GM18498 (cell line): ENCODE results near the gene PBX3.

Experiments used
- ATAC-seq: cut with Tn5 transposase; IDR thresholded peaks from one replicate; pipeline ENCODE4 v1.9.1; 2021; ENCODE audit warnings: mild to moderate bottlenecking, moderate library complexity; ENCODE audit not compliant: unreplicated experiment

PBX3 gene

DNA sequence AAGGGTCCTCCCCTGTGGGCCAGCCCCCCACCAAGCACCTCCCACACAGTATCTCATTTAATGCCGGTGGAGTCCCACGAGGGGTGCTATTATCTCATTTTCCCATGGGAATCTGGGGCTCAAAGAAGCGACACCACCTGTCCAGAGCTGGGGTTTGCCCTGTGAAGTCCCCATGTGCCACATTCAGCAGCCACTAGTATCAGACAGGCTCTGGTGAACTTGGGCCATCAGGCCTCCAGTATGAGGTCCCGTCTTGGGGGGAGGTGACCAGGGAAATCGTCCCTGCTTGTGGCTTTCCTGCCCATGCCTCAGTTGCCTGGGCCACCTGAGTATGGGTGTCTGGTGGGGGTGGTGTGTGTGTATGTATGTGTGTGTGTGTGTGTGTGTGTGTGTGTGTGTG is 222.7 kb downstream of the PBX3 start:
- ATAC-seq: no peak

DNA sequence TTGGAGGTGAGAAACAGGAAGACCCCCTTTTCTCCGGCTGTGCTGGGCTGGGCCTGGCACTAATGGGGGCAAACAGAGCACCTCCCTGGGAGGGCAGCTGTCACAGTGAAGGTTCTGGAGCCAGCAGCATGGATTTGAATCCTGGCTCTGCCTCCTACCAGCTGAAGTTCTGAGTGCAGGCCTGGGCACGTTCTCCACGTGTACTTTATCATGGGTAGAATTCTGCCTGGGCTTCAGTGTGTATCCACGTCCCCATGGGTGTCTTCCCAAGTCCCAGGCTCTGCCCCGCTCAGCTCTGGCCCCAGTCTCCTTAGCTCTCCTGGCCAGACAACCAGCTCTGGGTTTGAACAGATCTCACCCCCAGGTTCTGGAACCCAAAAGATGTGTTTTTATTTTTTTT is 223.2 kb downstream of the PBX3 start:
- no peak for ATAC-seq

- no peak for ATAC-seq
Measured at GRCh38 chr9:125971050-125971449, 223.9 kb downstream of the PBX3 start.

DNA sequence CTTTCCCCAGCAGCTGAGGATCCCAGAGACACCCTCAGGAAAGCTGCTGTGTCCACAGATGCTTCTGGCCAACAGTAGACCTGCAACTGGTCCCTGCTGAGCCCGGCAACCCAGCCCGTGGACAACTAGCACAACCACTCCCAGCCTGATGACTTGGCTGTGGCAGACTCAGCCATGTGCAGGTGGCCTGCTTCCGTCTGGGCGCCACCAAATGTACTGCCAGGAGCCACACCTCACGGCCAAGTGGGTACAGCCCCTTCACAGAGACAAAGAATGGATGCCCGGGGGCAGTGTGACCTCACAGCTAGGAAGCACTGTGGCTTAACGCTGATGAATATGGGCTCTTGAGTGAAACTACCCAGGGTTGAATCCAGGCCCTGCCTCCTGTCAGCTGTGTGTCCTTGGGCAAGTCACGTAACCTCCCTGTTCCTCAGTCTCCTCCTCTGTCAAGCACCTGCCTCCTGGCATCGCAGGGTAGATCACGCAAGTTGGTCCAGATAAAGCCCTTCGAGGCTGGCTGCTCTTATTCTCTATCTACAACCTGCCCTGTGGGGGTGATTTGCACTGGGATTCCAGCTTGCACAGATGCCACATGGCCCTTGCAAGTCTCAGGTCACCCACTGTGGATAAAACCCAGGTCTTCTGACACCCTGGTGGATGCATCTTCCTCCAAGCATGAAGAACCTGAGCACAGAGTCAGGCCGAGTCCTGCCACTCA is 225.0 kb downstream of the PBX3 start:
- ATAC-seq: no peak

DNA sequence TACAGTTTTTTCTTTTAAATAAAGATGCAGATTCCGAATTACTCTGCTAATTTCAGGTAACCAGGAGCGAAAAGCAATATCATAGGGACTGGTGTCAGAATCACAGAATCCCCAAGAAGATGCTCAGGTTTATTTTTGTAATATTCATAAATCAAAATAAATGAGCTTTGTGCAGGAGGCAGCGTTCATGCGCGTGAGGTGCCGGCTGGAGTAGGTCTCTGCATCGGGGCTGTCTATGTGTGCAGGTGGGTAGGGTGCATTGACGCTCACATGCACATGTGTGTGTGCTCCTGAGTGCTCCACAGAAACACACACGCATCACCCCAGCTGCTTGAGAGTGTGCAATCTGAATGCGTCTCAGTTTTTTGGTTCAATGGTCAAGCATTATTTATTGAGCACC is 226.4 kb downstream of the PBX3 start:
- ATAC-seq: no peak

DNA sequence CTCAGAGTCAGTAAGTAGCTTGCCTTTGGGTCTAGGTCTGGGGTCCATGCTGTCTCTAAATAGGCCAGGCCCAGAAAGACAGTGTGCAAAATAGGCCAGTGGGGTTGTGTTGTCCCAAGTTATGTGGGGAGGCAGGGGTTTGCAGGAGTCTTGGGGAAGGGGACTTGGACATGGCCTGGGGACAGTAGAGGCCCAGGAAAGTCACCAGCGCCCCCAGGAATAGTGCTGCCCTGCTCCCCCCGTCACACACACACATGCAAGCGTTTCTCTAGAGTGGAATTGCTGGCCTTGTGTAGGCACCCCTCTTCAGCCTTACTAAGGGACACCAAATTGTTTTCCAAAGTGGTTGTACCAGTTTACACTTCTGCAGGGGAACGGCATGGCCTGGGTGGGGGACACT is 227.5 kb downstream of the PBX3 start:
- no peak for ATAC-seq

- ATAC-seq: no peak
Measured at GRCh38 chr9:125977223-125977622, 230.1 kb downstream of the PBX3 start.

DNA sequence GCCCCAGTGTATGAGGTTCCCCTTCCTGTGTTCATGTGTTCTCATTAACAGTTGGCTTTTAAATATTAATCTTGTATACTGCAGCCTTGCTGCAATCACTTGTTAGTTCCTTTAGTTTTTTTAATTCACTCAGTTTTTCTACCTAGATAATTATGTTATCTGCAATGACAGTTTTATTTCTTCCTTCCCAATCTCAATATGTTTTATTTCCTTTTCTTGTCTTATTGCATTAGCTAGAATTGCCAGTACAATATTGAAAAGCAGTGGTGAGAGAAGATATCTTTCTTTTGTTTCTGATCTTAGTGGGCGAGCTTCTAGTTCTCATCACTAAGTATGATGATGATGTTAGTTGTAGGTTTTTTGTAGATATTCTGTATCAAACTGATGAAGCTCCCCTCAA is 232.2 kb downstream of the PBX3 start:
- no peak for ATAC-seq

- no peak for ATAC-seq
Measured at GRCh38 chr9:125982798-125983406, 235.7 kb downstream of the PBX3 start.

- ATAC-seq: no peak
Measured at GRCh38 chr9:125983681-125984080, 236.5 kb downstream of the PBX3 start.

- ATAC-seq: no peak
Measured at GRCh38 chr9:125984461-125984860, 237.3 kb downstream of the PBX3 start.

GRCh38 chr9:125985142-125985997 is 238.2 kb downstream of the PBX3 start:
- no peak for ATAC-seq

GRCh38 chr9:125985998-125986655 is 239.0 kb downstream of the PBX3 start:
- ATAC-seq: no peak

GRCh38 chr9:125986966-125987365 is 239.8 kb downstream of the PBX3 start:
- ATAC-seq: no peak

DNA sequence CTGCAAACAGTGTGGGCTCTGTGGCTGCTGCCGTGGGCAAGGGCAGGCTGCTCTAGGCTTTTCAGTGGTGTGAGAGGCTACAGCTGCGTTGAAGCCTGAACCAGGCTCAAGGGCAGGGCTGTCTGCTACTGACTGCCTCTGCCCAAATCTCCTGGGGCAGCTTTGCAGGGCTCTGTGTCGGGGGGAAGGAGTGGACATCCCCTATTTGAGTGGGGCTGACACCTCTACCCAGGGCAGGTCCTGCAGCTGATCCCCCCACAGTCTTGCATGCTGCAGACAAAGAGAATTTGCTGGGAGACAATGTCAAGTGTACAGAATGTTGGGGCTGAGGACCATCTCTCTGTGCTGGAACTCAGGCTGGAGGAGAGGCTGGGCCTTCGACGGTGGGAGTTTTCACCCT is 240.2 kb downstream of the PBX3 start:
- ATAC-seq: no peak

DNA sequence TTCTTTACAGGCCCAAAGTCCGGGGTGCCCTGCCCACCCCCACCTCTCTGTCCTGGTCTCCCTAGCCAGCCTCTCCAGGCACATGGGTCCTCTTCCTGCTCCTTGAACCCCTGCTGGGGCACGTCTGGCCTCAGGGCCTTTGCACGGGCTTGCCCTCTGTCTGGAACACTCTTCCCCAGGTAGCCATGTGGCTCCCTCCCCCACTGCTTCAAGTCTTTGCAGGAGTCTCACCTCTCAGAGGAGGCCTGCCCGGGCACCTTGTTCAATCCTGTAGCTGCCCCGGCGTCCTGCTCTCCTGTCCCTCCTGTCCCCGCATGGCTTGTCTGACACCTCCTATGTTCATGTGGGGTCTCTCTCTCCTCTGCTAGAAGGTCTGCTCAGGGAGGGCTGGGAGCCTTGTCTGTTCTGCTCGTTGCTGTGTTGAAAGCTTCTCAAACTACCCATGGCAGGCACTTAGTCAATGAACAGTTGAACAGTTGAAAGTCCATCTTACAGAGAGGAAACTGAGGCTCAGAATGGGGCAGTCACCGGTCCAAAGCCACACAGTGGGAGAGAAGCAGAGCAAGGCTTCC is 241.4 kb downstream of the PBX3 start:
- no peak for ATAC-seq

DNA sequence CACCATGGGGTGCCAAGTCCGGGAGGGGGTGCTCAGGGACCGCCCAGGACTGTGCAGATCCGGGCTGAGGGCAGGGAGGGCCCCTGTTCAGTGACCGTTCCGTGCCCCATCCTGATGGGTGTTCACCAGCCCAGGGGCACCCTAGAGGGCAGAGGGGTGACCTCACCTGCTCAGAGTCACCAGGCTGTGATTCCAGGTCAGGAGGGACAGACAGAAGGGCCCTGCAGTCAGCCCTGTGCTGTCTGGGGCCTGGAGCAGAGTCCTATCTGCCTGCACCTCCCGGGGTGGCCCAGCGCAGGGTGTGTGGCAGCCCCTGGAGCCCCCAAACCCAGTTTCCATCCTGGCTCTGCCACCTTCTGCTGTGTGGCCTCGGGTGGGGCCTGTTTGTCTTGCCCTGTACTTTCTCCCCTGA is 241.9 kb downstream of the PBX3 start:
- ATAC-seq: no peak

DNA sequence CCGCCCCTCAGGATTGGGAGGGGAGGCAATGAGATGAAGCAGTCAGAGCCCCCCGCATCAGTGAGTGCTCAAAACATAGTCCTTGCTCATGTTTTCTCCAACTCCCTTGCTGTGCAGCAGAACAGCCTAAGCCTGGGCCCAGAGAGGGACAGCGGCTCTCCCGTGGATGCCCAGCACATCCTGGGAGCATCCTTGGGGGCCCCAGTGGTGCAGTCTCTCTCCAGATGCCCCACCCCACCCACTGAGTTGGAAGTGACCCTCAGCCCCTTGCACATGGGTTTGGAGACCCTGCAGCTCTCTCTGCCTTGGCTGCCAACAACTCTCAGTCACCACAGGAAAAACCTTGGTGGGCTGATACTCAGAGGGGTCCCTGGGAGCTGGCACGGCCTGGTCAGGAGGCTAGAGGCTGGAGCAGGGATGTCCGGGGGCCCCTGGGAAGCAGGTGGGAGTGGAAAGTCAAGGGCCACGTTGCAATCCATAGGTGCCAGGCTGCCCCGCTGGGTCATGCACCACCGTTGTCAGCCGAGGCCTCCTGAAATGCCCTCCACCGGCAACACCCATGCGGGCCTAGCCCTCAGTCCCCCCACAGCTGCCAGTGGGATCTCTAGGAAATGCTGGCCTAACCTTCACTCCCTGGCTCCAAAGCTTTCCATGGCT is 242.5 kb downstream of the PBX3 start:
- no peak for ATAC-seq

GRCh38 chr9:125990186-125990792 is 243.1 kb downstream of the PBX3 start:
- ATAC-seq: no peak

- no peak for ATAC-seq
Measured at GRCh38 chr9:125990793-125991220, 243.6 kb downstream of the PBX3 start.
